Kasumi-1 (cell line): ENCODE measurements around the gene CDT1.
"Not testable (repeated sequence)": the region's sequence is repeated elsewhere in the genome, so short reads cannot be mapped to it uniquely, and the experiment has no call there.

Experiments used
- DNase-seq, 2 experiments: peaks; one replicate each; lab custom pipeline; 2025; lab: John Stamatoyannopoulos, UW

Gene CDT1

GRCh38 chr16:88783391-88784073, 20.1 kb upstream of the CDT1 start:
- peak; percentile 44 to 55 for DNase-seq

DNA sequence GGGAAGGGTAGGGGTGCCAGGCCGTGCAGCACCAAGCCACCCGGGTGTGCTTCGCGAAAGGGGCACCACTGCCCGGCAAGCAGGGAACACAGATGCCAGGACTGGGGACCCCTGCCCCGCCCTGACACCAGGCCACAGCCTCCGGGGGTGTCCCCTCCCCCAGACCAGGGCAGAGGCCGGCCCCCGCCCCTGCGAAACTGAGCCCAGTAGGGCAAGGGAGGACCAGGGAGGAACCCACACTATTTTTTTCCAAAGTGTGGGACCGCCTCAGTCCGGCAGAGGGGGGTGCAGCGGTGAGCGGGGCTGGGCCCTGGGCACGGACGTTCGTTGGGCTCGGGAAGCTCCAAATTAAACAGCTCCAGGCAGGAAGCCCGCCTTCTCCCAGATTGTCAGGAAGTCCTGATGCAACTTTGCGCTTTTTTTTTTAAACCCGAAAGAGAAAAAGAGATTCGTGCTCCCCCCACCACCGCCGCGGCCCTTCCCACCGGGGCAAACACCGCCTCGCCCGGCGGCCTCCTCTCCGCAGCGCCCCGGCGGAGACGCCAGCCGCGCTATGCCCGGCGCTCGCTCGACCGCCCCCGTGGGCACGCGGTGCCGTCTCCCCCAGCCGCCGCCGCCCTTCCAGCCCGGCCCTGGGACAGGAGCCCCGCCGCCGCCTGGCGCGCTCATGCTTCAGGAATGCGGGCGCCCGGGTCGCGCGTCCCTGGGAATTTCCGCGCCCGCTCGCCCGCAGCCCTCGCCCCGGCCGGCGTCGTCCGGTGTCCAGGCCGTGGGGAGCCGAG, 19.3 kb upstream of the CDT1 start:
- DNase-seq, result peak; percentile 60 to 68

- no peak for DNase-seq
Observed at GRCh38 chr16:88784856-88785105, 18.8 kb upstream of the CDT1 start.

DNA sequence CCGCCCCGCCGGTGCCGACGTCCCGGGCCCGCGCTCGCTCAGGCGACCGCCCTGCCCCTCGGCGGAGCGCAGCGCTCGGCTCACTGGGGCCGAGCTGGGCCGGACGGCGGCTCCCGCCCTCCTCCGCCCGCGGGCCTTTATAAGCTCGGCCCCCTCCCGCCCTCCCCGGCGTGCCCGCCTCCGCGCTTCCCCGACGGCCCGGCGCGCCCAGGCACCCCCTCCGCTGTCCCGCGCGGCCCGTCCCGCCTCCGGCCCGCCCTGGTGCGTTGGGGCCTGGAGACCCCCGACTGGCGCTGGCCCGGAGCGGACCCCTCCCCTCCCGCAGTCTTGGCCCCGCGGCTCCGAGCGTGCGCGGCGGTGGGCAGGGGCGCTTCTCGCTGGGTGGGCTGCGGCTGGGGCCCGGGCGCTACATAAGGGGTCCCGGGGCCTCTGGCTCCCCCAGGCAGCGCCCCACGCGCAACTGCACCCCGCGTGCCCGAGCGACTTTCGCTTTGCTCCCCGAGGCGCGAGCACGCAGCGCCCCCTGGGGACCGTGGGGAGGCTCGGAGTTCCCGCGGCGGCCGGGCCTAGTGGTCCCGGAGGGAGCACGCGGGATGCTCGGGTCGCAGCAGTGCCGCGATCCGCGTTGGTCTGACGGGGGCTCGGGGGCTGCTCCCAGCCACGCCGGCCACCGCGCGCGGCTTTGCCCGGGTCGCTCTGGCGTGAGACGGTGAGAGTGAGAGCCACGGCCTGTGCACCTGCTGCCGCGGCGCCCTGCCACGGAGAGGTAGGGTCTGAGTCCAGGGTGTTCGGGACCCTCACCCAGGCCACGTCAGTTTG, 18.3 kb upstream of the CDT1 start, which contains the start of gene PIEZO1:
TSS of gene PIEZO1 (minus strand) at position 115 of the 819 bp plus-strand sequence. CDS start 256 bp downstream, outside the sequence.
- DNase-seq, result peak; percentile 24 to 30

DNA sequence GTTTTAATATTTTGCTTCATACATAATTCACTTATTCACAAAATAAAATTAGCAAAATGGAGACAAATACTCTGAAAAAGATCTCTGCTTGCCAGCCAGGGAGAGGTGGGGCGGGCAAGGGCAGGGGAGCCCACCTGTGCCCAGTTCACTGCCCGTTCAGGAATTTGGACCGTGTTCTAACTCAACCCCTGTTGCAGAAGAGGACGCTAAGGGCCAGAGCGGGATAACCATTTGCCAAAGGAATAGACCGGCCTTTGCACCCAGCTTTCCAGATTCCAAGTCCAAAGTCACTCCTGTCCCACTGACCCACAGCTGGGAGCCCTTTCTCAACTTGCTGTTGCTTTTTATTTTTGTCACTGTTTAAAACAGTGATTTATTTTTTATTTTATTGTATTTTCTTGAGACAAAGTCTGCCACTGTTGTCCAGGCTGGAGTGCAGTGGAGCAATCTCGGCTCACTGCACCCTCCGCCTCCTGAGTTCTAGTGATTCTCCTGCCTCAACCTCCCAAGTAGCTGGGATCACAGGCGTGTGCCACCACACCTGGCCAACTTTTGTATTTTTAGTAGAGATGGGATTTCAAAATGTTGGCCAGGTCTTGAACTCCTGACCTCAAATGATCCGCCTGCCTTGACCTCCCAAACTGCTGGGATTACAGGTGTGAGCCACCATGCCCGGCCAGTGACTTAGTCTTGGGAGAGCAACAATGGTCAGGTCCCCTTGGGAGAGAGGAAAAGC, 15.8 kb upstream of the CDT1 start:
- no peak for DNase-seq

DNA sequence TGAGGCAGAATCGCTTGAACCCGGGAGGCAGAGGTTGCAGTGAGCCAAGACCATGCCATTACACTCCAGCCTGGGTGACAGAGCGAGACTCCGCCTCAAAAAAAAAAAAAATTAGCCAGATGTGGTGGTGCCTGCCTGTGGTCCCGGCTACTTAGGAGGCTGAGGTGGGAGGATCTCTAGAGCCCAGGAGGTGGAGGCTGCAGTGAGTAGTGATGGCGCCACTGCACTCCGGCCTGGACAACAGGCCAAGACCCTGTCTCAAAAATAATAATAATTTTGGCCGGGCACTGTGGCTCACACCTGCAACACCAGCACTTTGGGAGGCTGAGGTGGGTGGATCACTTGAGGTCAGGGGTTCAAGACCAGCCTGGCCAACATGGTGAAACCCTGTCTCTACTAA, 14.8 kb upstream of the CDT1 start:
- not testable (repeated sequence) for DNase-seq

DNA sequence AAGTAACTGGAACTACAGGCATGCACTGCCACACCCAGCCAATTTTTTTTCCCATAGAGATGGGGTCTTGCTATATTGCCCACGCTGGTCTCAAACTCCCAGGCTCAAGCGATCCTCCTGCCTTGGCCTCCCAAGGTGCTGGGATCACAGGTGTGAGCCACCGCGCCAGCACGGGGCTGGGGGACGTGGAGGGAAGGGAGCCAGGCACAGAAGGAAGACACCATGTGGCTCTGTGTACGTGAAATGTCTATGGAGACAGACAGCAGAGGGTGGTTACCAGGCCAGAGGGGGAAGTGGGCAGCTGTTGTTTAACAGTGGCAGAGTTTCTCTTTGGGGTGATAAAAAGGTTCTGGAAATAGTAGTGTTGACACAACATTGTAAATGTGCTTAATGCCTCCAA, 14.0 kb upstream of the CDT1 start:
- peak; percentile 73 to 79 for DNase-seq

GRCh38 chr16:88790312-88791211, 13.0 kb upstream of the CDT1 start:
- DNase-seq, result peak; percentile 75 to 79

DNA sequence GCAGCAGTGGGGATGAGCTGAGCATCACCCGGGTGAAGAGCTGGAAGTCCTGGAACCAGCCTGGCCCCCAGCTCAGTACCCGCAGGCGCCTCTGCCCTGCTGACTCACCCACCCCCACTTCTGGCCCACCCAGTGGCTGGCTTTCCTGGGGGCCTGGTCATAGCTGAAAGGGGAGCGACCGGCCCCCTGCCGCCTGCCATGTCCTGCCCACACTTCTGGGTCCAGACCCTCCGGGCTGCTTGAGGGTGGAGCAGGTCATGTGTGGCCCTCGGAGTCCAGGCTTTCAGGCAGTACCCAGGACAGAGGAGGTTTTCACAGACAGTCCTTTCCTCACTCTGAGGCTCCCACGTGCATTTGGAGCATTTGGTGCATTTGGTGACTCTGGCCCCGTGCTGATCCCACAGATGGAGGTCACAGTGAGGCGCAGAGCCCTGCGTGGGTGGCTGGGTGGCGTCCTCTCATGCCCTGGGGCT, 11.5 kb upstream of the CDT1 start:
- peak; percentile 51 to 63 for DNase-seq

GRCh38 chr16:88792668-88793250, 10.8 kb upstream of the CDT1 start:
- no peak for DNase-seq

DNA sequence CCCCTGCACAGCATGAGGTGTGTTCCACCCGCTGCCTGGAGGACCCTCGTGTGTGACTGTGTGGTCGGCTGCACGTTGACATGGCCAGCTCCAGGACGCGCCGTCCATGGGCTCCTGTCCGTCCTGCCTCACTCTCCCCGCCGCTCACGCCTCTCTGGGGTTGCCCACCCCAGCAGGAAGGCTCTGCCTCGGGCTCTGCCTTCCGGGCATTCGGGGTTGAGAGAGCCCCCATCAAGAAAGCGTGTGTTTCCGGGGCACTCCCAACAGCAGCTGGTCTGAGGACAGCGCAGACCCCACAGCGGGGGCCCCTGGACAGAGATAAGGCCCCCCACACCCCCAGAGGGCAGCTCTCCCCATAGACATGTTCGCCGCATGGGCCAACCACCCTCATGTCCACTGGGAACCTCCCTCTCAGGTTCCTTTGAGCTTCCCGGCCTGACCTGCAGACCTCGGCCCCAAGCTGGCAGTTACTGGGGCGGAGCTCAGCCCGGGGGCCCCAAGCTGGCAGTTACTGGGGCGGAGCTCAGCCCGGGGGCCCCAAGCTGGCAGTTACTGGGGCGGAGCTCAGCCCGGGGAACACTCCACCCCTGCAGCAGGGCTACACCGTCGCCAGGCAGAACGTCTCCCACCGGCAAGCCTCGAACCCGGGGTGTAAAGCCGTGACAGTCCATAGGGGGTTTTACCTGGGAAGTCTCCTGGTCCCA, 10.2 kb upstream of the CDT1 start:
- DNase-seq, result peak; percentile 82 to 85

DNA sequence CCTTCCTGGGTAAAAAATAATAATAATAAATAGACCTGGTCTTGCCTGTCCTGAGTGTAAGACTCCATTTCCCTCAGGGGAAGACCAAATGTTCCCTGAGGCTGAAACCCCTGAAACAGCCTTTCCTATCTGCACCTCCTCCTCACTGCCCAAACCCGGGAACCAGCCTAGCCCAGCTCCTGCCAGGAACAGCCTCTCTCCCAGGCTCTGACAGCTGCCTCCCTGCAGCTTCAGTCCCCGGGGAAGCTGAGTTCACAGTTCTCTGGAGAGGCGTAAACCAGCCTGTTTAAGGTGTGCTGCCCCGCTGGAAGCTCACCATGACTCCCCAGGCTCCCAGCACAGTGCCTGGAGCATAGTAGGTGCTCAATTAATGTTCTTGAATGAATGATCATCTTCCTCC, 7.3 kb upstream of the CDT1 start:
- no peak for DNase-seq

GRCh38 chr16:88798073-88798472, 5.5 kb upstream of the CDT1 start:
- DNase-seq, result no peak

DNA sequence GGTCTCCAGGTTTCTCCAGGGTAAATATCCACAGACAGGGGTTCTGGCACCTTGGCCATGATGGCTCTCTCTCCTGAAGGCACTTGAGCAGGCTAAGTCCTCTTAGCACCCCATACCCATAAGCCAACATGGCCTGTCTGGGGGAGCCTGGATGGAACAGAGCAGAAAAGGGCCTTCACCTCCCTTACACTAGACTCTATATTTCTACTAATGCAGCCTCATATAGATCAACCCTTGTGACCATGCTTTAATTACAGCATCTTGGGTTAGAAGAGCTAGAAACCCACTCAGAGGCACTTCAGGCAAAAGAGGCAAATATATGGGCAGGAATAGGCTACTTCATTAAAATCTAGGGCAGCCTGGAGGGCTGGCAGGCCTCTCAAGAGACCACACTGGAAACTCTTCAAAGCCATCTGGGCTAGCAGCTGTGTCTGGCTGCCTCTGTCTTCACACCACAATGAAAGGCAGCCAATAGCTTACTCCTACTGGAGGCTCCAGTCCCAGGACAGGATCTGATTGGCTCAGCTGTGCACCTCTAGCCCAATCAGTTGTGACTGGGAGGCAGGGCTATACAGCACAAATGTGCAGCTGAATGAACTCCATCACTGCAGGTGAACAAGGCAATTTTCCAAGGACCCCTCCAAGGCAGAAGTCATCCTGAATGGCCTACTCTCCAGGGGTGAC, 4.7 kb upstream of the CDT1 start:
- DNase-seq, result peak; percentile 23 to 39

- peak; percentile 96 to 97 for DNase-seq
Observed at GRCh38 chr16:88799569-88800276, 3.9 kb upstream of the CDT1 start.

- no peak for DNase-seq
Observed at GRCh38 chr16:88800277-88800592, 3.4 kb upstream of the CDT1 start.

DNA sequence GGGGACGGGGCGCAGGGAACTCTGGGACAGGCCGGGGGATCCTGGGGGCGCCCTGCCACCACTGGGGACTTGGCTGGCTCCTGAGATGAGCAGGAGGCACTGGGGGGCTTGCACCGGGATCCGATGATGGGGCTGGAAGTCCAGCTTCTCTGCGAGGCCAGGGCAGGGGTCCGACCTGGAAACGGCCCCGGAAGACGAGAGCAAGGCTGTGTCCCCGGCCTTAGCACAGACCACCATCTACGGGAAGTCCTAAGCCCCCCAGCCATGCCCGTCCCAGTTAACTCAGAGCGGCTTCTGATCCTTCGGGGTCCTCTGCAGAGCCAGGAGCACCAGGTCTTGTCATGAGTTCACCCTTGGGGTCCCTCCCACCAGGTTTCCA, 573 bp downstream of the CDT1 start:
- no peak for DNase-seq

DNA sequence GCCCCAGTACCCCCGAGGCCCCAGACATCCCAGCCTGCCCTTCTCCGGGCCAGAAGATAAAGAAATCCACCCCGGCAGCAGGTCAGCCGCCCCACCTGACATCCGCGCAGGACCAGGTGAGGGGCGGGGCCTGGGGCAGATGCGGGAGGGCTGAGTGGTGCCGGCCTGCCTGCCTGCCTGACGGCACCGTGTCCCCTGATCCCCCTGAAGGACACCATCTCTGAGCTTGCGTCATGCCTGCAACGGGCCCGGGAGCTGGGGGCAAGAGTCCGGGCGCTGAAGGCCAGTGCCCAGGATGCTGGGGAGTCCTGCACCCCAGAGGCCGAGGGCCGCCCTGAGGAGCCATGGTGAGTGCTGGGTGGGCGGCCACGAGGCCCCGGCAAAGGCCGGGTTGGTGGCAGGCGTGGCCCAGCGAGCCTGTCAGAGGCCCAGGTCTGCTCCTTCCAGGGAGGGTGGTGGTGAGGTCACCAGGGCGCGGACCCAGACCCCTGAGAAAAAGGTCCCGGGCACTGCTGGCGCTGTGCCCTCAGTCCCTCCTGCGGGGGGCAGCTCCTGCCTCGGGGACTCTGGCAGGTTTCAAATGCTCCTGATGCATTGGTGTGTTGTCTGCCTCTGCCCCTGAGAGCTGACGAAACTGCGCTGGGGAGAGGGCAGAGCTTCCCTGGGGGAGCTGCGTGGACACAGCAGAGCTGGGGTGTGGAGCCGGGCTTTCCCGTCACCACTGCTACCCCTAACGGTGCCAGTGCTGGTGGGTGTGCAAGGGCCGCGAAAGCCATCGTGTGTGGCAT, 1.2 kb downstream of the CDT1 start:
- no peak for DNase-seq
